Activated CD4-positive, CD25-positive, alpha-beta regulatory T cell (primary cell): ENCODE results near the gene F11.
A peak's percentile ranks its signal among the peaks of the same experiment; 100 is the strongest.
"Not testable (repeated sequence)": the region's sequence is repeated elsewhere in the genome, so short reads cannot be mapped to it uniquely, and the experiment has no call there.

Experiments
- DNase-seq, 4 experiments: peaks; one replicate each; lab custom pipeline; 2025; lab: John Stamatoyannopoulos, UW

F11 gene

DNA sequence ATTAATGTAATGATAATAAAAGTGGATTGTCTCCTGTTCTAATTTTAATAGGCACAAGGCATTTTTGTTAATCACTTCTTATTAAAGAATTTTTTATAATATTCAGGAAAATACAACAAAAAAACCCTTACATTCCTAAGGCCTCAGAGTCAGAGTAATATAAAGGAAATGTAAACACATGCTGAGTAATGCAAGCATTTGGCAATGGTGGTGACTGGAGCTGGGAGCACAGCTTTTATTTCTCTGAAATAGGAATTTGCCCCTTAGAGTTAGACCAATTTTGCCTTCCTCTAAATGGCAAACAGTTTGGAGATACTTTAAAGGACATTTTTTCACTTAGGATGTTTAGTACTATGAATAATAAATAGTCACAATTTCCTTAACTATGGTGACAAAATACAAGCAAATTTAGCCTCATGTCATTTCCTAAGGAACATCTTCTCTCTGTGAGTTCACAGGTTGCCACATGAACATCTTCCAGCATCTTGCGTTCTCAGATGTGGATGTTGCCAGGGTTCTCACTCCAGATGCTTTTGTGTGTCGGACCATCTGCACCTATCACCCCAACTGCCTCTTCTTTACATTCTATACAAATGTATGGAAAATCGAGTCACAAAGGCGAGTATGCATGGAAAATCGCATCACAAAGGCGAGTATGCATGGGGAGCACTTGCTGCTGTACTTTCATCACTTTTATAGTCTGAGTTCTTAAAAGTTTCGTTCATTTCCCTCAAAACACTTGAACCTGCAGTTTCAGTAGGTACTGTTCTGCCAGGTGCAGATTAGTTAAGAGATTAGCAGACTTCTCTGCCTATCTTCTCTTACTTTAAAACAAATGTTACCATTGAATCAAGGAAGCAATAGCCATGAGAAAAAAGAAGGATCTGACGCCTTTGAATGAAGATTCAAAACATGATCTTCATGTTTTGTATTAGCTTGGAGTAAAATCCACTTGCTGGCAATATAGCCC lies 15.9 kb upstream of the F11 start:
- DNase-seq, result no peak

DNA sequence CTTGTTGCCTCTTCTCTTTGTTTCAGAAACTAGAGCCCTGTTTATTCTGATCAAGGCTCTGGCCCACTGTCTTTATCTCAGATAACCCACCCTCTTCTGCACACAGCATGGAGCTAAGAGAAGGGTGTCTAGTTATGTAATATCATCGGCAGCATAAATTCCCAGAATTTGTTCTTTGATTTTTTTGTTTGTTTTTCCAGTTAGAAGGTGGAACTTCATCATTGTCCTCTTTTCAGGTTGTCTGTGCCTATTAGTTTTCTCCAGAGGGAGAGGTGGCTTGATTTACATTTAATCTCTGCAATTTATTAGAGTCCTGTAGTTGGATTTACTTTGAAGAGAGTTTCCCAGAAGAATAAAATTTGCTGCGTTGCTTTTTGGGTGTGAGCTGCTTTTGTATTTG lies 15.2 kb upstream of the F11 start:
- no peak for DNase-seq

DNA sequence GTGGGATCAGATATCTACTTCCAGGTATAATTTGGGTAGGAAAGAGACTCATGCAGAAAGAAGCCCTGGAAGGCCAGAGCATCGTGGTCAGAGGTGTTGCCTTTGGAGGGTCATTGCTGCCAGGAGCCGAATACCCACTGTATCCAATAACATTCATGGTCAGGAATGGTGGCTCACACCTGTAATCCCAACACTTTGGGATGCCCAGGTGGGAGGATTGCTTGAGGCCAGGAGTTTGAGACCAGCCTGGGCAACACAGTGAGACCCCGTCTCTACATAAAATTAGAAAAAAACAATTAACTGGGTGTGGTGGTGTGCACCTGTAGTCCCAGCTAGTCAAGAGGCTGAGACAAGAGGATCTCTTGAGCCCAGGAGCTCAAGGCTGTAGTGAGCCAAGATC lies 10.9 kb upstream of the F11 start:
- DNase-seq, result no peak

DNA sequence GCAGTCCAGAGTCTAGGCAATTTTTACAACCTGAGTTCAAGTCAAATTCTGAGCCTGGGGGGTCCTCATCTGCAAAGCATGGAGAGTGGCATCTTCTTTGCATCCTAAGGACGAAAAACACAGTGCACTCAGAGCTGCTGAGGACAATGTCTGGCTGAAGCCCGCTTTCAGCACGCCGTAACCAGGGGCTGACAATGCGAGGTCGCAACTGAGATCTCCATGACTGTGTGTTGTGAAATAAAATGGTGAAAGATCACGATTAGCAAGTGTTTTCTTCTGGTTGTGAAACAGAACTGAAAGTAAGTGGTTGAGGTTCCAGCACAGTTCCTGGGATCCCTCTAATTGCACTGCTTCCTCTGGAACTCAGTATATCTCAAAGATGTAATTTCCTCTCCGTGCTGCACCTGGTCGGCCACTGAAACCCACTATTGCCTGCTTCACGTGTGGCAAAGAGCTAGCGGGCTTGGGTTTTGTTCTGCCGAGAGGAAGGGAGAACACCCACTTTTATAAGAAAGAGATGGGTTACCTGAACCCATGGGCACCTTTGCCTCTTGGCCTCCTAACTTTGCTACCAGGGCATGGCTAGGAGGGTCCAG lies 7.7 kb upstream of the F11 start:
- DNase-seq, result no peak

DNA sequence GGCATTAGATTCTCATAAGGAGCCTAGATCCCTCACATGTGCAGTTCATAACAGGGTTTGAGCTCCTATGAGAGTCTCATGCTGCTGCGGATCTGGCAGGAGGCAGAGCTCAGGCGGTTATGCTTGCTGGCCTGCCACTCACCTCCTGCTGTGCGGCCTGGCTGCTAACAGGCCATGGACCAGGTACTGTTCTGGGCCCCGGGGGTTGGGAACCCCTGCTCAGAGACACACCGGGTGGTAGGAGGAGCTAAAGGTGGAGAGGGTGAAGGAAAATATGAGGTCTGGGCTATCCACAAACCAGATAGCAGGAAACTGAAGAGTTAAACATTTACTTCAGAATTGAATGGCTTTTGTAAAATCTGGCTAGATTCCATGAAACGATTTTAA lies 5.9 kb upstream of the F11 start:
- peak in 1 of 4 experiments; percentile 1 for DNase-seq

DNA sequence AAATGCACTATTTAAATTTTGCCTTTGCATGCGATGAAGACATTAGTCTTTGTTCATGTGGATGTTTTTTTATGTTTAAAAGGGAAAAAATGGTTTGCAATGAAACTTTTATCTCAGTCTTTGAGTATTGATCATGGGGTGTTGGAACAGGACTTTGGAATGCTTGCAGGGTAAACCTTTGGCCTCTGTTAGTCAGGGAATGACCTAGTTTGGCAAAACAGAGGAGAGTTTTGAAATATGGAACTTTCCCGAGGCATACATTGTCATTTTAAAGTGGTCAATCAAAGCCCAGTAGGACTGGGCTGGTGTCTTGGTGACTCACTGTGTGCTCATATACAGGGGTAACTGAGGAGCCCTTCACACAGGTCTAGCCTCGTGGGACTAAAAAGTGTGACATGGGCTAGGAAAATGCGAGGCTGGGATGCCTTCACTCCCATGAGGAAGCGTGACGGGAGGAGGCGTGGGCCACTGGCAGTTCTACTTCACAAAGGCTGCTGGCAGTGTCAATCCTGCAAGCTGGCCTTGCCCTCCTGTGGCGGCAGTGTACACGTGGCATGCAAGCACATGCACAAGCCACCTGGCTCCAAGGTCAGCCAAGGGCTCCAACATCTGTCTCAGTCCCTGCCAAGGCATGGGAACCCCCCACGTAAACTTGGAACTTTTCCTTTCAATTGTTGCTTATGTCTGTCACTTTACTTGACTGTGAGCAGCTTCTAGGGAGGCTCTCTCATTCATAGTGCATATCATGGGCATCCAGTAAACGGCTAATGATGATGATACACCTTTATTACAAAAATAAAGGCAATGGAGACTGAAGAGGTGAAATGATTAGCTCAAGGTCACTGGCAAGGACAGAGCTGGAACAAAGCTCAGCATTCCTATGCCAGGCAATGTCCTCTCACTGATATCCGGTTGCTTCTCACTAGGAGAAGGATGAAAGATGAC lies 5.2 kb upstream of the F11 start:
- DNase-seq, result no peak

DNA sequence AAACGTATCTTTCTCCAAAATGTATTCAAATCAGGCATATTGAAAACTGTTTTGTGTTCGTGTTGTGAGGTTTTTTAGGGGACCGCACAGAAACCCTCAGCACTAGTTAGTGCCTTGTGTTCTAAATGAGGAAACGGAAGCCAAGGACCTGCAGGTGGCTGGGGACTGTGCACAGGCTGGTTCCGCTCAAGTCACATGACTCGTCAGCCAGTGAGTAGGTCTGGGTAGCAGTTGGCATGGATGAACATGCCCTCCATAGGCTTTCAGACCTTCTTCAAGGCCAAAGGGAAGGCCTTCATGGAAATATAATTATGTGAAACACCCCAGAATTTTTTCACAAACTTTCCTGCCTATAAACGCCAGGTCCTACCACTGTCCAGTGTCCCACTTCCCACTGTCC lies 1.3 kb upstream of the F11 start:
- DNase-seq, result no peak

DNA sequence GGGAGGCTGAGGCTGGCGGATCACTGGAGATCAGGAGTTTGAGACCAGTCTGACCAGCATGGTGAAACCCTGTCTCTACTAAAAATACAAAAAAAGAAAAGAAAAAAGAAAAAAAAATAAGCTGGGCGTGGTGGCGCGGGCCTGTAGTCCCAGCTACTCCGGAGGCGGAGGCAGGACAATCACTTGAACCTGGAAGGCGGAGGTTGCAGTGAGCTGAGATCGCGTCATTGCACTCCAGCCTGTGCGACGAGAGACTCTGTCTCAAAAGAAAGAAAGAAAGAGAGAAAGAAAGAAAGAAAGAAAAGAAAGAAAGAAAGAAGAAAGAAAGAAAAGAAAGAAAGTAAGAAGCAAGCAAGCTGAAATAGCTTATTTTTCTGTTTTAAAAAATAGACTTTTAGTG lies 739 bp upstream of the F11 start:
- DNase-seq, result not testable (repeated sequence)

DNA sequence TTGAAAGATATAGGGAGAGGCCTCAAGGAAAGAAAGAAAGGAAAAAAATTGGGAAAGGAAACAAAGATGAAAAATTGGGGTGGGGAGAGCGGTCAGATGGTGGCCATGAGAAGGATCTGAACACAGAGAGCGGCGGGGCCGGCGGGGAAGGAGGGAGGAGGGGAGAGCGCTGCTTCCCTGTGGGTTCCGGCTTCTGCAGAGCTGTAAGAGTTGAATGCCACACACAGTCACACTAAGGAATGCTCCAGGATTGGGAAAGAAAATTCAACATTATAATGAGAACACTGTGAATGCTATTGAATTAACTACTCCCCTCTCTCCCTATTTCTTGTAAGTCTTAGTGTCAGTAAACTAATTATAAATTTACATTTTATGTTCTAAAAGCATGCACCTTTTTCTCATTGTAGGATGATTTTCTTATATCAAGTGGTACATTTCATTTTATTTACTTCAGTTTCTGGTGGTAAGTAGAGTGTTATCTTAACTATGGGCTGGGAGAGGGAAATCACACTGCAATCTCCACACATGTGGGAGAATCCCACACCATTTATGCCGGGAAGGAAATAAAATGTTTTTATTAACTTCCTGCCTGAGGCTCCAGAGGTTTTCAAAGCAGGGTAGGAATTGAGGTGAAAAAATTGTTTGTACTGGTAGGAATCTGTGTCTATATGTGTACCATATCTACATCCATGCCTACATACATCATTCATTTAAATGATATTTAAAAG lies 904 bp downstream of the F11 start:
- no peak for DNase-seq

DNA sequence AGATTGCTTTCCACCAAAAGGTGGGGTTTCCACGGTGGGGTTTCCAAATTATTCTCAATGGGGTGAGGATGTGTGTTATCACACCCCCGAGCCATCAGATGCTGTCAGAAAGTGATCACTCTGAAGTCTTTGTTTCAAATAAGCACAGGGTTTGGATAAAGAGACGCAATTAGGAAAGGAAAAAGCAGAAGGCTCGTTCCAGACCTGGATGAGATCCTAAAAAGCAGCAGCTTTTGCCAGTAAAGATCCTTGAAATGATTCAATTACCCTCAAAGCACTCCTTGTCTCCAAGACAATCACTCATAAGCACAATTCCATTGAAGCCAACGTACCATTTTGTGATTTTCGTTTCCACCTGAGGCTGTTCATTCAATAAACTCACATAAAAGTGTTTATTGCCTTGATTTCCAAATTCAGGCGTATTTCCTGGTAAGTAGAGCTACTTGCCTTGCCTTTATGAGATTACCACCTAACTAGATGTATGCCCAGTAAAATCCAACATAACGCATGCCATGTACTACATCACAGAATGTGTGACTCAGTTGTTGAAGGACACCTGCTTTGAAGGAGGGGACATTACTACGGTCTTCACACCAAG lies 5.2 kb downstream of the F11 start:
- DNase-seq, result no peak

DNA sequence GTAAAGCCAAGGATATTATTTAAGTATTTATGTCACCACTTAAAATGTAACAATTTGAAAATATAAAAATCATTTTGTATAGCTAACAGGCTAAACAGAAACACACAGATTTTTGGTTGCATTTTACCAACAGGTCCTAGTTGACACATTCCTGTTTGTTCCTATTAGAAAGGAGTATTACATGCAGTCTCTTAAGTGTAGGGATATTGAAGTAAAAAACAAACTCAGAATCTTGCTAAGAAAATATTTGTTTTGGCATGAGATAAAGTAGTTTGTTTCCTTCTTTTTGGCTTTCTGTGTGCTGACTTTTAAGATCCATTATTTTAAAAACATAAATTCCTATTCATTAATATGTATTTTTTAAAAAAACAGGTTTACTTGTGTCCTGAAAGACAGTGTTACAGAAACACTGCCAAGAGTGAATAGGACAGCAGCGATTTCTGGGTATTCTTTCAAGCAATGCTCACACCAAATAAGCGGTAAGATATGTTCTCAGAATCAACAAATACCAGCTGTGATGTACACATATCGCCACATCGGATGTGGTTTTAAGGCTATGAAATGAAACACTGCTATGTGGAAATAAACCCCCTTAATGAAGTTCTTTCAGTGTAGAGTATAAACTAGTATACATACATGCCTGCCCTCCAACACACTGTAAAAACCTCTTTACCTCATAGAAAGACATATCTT lies 6.9 kb downstream of the F11 start:
- DNase-seq, result no peak

DNA sequence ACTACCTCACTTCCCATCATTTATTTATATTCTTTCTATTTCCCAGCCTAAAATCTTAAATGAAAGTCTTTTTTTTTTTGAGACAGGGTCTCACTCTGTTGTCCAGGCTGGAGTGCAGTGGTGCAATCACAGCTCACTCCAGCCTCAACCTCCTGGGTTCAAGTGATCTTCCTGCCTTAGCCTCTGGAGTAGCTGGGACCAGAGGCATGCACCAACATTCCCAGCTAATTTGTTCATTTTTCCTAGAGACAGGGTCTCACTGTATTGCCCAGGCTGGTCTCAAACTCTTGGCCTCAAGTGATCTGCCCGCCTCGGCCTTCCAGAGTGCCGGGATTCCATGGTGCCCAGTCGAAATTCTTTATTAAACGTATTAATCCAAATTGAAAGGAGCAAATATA lies 7.4 kb downstream of the F11 start:
- DNase-seq, result not testable (repeated sequence)

DNA sequence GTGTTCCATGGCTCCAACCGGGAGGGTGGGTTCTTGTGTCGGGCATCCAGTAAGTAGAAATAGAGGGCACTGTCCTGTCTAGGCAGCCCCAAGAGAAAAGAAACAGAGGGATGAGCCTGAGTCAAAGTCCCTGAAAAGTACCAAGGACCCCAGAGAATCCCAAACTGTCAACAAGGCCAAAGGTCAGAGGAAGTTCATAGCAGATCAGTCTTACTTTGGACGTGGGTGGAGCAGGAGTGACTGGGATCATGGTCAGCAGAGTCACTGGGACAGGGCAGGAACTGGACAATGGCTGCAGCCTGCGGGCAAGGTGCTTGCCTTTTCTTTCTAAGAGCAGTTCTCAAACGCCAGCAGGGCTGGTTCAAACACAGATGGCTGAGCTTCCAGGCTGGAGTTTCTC lies 17.3 kb downstream of the F11 start:
- DNase-seq, result no peak

DNA sequence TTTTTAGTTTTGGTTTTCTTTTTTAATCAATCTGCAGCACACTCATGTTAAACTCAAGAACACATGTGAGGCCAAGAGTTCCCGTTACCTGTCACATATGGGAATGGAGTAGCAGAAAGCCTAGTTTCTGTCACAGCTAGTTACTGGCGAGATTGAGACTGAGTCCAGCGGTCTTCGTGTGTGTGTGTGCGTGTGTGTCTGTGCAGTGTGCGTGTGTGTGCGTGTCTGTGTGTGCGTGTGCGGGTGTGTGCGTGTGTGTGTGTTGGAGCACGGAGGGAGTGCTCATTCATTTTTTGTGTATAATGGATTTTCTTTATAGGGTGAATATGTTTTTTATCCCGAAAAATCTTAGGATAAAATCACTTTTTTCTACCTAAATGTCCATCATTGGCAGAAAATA lies 19.2 kb downstream of the F11 start:
- DNase-seq, result no peak

DNA sequence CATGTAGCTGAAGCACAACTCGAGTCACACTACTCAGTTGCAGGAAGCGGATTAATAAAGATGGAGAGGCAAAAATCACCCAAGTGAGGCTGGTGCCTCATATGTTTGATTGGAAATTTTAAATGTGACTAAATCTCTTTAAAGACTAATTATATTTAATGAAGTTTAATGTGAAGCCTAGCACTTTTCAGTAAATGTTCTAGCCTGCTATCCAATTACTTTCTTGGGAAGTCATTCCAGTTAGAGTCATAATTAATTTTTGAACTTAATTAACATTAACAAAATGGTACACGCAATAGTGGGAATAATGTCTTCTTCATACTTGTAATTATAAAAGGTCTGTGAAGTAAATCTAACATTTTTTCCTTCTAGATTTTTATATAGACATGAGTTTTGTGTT lies 20.6 kb downstream of the F11 start:
- DNase-seq, result no peak

DNA sequence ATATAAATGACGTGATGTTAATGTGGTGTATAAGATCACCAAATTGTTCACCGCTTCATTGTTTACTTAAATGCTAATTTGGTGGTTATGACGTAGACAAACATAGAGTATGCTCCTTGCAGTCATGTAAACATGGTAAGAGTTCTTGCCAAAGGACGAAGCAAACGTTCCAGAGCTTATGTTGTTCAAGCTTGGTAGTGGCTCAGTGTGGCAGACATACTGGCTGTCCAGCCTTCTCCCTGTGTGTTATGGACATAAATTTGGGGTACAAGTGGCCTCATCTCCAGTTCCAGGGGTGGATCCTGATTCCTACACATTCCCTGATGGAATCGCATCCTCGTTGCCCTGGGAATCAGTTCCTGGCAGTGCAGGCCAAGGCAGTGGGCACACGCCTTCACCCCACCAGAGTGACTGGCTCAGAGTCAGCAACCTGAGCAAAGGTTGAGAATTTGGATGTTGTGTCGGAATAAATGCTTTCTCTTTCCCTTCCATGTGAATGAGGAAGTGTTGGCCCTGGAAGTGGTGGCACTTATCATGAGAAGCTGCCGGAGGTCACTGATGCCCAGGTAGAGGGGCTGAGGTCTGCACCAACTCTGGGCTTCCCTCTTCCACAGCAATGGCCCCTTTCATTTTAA lies 25.4 kb downstream of the F11 start:
- DNase-seq, result no peak

DNA sequence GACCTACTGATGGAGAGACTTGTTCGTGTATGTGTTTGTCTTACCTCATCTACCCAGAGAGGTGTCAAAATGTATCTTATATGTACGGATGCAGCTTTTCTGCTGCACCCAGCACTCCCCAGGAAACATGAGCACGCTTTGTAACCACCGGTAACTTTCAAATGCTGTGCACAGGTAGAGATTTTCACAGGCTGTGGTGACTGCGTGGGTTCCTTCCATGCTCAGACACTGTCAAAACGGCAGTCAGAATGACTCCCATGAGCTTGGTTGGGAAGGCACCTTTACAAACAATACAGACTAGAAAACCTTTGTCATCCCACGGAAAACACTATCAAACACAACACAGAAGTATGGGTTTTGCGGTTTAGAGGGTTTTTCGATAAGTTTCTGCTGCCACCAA lies 28.2 kb downstream of the F11 start:
- DNase-seq, result no peak

DNA sequence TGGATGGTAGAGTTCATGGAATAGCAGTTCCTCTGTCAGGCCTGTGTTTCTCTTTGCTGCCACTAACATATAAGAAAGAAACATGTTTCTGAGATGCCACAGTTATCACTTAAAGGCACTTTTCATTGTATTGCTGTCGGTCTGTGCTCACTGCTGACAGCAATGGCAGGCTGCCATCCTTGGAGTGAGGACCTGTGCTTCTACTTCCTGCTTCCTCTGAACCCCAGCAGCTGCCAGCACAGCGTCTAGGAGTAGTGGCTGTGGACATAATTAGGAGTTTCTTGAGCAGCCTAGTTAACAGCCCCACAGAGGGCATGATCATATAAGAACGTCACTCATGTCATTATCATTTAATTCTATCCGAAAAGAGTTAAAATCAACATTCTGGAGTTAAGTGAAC lies 30.5 kb downstream of the F11 start:
- DNase-seq, result no peak

DNA sequence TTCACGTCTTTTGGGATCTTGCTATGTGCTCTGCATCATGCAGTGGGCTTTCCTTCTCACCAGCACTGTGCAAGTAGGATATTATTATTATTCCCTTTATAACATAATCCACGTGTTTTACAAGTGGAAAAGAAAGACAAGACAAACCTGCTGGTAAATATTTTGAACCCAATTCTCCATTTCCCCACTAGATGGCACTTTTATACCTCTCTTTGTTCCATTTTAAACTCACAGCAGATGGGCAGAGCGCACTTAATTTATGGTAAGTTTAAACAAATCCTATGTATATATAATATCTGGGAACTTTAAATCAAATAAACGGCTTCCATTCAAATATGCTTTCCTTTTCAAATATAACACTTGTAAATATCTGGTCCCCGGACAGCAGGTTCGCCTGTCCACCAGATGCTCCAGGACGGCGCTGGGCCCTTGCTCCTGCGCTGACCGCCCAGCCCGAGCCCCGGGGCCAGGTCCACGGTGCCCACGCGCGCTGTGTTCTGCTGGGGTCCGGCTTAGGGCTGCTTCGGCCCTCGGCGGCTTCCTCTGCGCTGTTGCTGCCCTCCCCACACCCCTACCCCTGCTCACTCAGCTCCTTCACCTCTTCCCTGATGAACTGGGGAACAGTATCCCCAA lies 31.1 kb downstream of the F11 start:
- no peak for DNase-seq
